ENCODE results near the gene FAAH. TPM values are rescaled to one million over a fixed set of nuclear protein-coding genes. Genes with fewer than 3 reads are reported as not detected.
"Not testable (repeated sequence)": the region's sequence is repeated elsewhere in the genome, so short reads cannot be mapped to it uniquely, and the experiment has no call there.

FAAH gene
- total and polyA plus RNA-seq, 2 of the 4 experiments (the other 2 are of a cell fraction): under 0.01 to 0.19 TPM

DNA sequence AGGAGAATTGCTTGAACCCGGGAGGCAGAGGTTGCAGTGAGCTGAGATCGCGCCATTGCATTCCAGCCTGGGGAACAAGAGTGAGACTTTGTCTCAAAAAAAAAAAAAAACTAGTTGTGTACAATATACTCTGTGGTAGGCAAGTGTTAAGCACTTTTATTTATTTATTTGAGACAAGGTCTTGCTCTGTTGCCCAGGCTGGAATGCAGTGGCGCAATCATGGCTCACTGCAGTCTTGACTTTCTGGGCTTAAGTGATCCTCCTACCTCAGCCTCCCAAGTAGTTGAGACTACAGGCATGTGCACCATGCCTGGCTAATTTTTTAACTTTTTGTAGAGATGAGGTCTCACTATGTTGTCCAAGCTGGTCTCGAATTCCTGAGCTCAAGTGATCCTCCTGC lies 38.2 kb upstream of the FAAH start:
- H3K4me3 ChIP-seq (ENCODE audit: insufficient read depth, low read depth, low read length); H3K27ac ChIP-seq (ENCODE audit: insufficient read depth, low read length); H3K9me3 ChIP-seq (ENCODE audit: control insufficient read depth, insufficient read depth, low read length); H3K4ac ChIP-seq (ENCODE audit: low read depth, low read length); H3K9ac ChIP-seq (ENCODE audit: low read depth, low read length); H2BK20ac ChIP-seq (ENCODE audit: low read depth, low read length); H3K18ac ChIP-seq (ENCODE audit: low read depth, low read length); CTCF ChIA-PET; H2AK9ac ChIP-seq (replicated peaks; ENCODE audit: low read depth, low read length, poor library complexity); intact Hi-C loops (cut with micrococcal nuclease); H2BK15ac ChIP-seq (ENCODE audit: low read depth, low read length); H2BK5ac ChIP-seq (ENCODE audit: low read depth, low read length, poor library complexity, severe bottlenecking); H2AK5ac ChIP-seq (ENCODE audit: low read depth, low read length); H3K23ac ChIP-seq (ENCODE audit: low read depth, low read length); H3K56ac ChIP-seq (ENCODE audit: extremely low read depth, insufficient read depth, low read length); H4K91ac ChIP-seq (ENCODE audit: insufficient read depth, low read depth, low read length); POLR2A ChIA-PET (ENCODE audit: unreplicated experiment); H2BK120ac ChIP-seq (ENCODE audit: low read depth, low read length); BruUV-seq (replicated peaks); H3K14ac ChIP-seq (replicated peaks; ENCODE audit: low read depth, low read length); H3K4me1 ChIP-seq (ENCODE audit: control insufficient read depth, insufficient read depth, low read length); H4K5ac ChIP-seq (ENCODE audit: low read depth, low read length); dilution Hi-C loops (cut with HindIII; ENCODE audit: low sequenced_read_pairs, unreplicated experiment); H3K27me3 ChIP-seq (ENCODE audit: control insufficient read depth, insufficient read depth, low read length); H2AFZ ChIP-seq (replicated peaks; ENCODE audit: low read length, poor library complexity); H4K20me1 ChIP-seq (ENCODE audit: insufficient read depth, low read length); H4K8ac ChIP-seq (ENCODE audit: low read depth in 2 of 2, low read length in 2 of 2); H3K79me1 ChIP-seq (ENCODE audit: low read depth in 1 of 2, low read length in 2 of 2); H3K4me2 ChIP-seq (ENCODE audit: low read depth, low read length); in situ Hi-C loops (cut with MboI; ENCODE audit: low sequenced_read_pairs); H3K9me1 ChIP-seq (ENCODE audit: insufficient read depth, low read length); DNase-seq: not testable (repeated sequence)
- WGBS, 2 experiments (ENCODE audit: extremely low coverage in 2 of 2, insufficient read length in 1 of 2): 88% methylated on average over 1 of the region's 5 CpGs; no CpG with 5 or more reads in 1 of the 2 experiments
- ATAC-seq (ENCODE audit: low read depth): peak; percentile 60
- peaks cover 37% of the 10 kb centered on the region for H3K36me3 ChIP-seq (ENCODE audit: control insufficient read depth, insufficient read depth, low read length)
- TF ChIP-seq CEBPB (IDR thresholded peaks at IDR 0.05; ENCODE audit: low read depth, low read length): peak; percentile 18; the same call in 1 of the 2 replicates
